ENCODE data around the gene PRPF40B.

Gene PRPF40B

GRCh38 chr12:49647827-49648711 is 24.7 kb downstream of the PRPF40B start:
- Histone ChIP-seq H3K36me3 (ENCODE audit: control insufficient read depth, insufficient read depth, low read length) (peaks cover 21% of the 10 kb centered on the region), H3K27me3 (ENCODE audit: insufficient read depth, low read length, poor library complexity) (no peaks in the 10 kb centered on the region), H2AK5ac (ENCODE audit: low read length) (no peak overlapping the region), H3K18ac (ENCODE audit: low read length) (no peak overlapping the region), H3K4me1 (ENCODE audit: control insufficient read depth, low read depth, low read length) (no peaks in the 10 kb centered on the region), H4K5ac (ENCODE audit: low read length) (no peak overlapping the region), H3K56ac (ENCODE audit: low read length) (peak overlapping the region; percentile 64), H2BK15ac (replicated peaks; ENCODE audit: low read depth) (no peak overlapping the region), H2BK120ac (ENCODE audit: low read depth, low read length) (no peak overlapping the region), H3K4ac (ENCODE audit: low read depth, low read length) (no peak overlapping the region), H3K27ac (ENCODE audit: low read depth, low read length) (no peak overlapping the region), H3K4me3 (ENCODE audit: low read length) (no peak overlapping the region), H3K9ac (ENCODE audit: low read length) (no peak overlapping the region), H3K23ac (ENCODE audit: low read length) (no peak overlapping the region), H4K8ac (ENCODE audit: low read depth, low read length) (no peak overlapping the region), H3K79me1 (ENCODE audit: low read length) (no peaks in the 10 kb centered on the region), H3K79me2 (ENCODE audit: control insufficient read depth, insufficient read depth, low read length) (no peaks in the 10 kb centered on the region), H2BK5ac (ENCODE audit: low read length) (no peak overlapping the region), H3K4me2 (ENCODE audit: low read length) (no peak overlapping the region)
- no peak for DNase-seq
- WGBS (ENCODE audit: extremely low coverage, insufficient coverage, low lambda C conversion rate), result no CpG with 5 or more reads among the region's 15 CpGs

DNA sequence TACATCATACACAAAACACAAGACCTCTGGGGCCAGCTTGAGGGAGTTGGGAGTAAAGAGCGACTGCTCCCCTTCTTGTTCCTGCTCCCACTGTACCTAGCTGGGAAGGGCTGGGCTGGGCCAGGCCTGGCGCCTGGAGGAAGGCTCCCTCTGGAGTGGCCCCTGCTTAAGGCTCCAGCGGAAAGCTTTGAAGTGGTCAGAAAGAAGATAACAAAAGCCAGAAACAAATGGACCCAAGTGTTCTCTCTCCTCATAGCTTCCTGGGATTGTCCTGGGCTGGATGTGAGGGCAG is 25.3 kb downstream of the PRPF40B start:
- Histone ChIP-seq H3K9ac (ENCODE audit: low read length) (no peak overlapping the region), H3K27me3 (ENCODE audit: insufficient read depth, low read length, poor library complexity) (no peaks in the 10 kb centered on the region), H3K4me1 (ENCODE audit: control insufficient read depth, low read depth, low read length) (no peaks in the 10 kb centered on the region), H3K4ac (ENCODE audit: low read depth, low read length) (no peak overlapping the region), H3K27ac (ENCODE audit: low read depth, low read length) (no peak overlapping the region), H3K56ac (ENCODE audit: low read length) (no peak overlapping the region), H3K4me3 (ENCODE audit: low read length) (no peak overlapping the region), H2BK5ac (ENCODE audit: low read length) (no peak overlapping the region), H4K8ac (ENCODE audit: low read depth, low read length) (no peak overlapping the region), H4K5ac (ENCODE audit: low read length) (no peak overlapping the region), H2BK120ac (ENCODE audit: low read depth, low read length) (no peak overlapping the region), H3K23ac (ENCODE audit: low read length) (no peak overlapping the region), H2BK15ac (replicated peaks; ENCODE audit: low read depth) (no peak overlapping the region), H3K79me1 (ENCODE audit: low read length) (no peaks in the 10 kb centered on the region), H3K36me3 (ENCODE audit: control insufficient read depth, insufficient read depth, low read length) (peaks cover 22% of the 10 kb centered on the region), H3K18ac (ENCODE audit: low read length) (no peak overlapping the region), H3K79me2 (ENCODE audit: control insufficient read depth, insufficient read depth, low read length) (no peaks in the 10 kb centered on the region), H2AK5ac (ENCODE audit: low read length) (no peak overlapping the region), H3K4me2 (ENCODE audit: low read length) (no peak overlapping the region)
- no CpG with 5 or more reads among the region's 3 CpGs for WGBS (ENCODE audit: extremely low coverage, insufficient coverage, low lambda C conversion rate)
- DNase-seq, result no peak

DNA sequence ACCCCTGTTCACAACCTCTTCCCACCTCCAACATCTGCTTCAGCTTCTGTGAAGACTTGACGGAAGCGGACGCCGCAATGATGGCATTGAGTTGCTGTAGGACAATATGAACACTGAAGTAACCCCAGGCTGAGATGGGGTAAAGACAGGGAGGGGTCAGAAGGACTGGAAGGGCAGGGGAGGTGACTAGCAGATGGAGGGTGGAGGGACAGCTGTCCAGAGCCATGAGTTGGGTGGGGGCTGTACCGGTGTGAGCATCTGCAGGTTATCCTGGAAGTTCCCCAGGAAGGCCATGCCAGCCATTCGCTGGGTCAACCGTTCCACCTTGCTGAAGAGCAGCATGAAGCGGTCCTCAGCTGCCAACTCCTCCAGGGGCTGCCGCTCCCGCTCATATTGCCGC is 26.1 kb downstream of the PRPF40B start:
- no CpG with 5 or more reads among the region's 11 CpGs for WGBS (ENCODE audit: extremely low coverage, insufficient coverage, low lambda C conversion rate)
- H3K4me2 ChIP-seq (ENCODE audit: low read length), result no peak overlapping the region
- no peak overlapping the region for H3K4me3 ChIP-seq (ENCODE audit: low read length)
- peaks cover 22% of the 10 kb centered on the region for H3K36me3 ChIP-seq (ENCODE audit: control insufficient read depth, insufficient read depth, low read length)
- H3K9ac ChIP-seq (ENCODE audit: low read length), result no peak overlapping the region
- H3K79me2 ChIP-seq (ENCODE audit: control insufficient read depth, insufficient read depth, low read length), result no peaks in the 10 kb centered on the region
- no peak overlapping the region for H2BK120ac ChIP-seq (ENCODE audit: low read depth, low read length)
- no peak overlapping the region for H3K27ac ChIP-seq (ENCODE audit: low read depth, low read length)
- no peak overlapping the region for H4K5ac ChIP-seq (ENCODE audit: low read length)
- no peaks in the 10 kb centered on the region for H3K79me1 ChIP-seq (ENCODE audit: low read length)
- H3K4me1 ChIP-seq (ENCODE audit: control insufficient read depth, low read depth, low read length), result no peaks in the 10 kb centered on the region
- no peak overlapping the region for H3K56ac ChIP-seq (ENCODE audit: low read length)
- no peak for DNase-seq
- no peaks in the 10 kb centered on the region for H3K27me3 ChIP-seq (ENCODE audit: insufficient read depth, low read length, poor library complexity)
- H2BK15ac ChIP-seq (replicated peaks; ENCODE audit: low read depth), result no peak overlapping the region
- no peak overlapping the region for H3K23ac ChIP-seq (ENCODE audit: low read length)
- H3K18ac ChIP-seq (ENCODE audit: low read length), result no peak overlapping the region
- no peak overlapping the region for H2AK5ac ChIP-seq (ENCODE audit: low read length)
- H4K8ac ChIP-seq (ENCODE audit: low read depth, low read length), result no peak overlapping the region
- no peak overlapping the region for H3K4ac ChIP-seq (ENCODE audit: low read depth, low read length)
- H2BK5ac ChIP-seq (ENCODE audit: low read length), result no peak overlapping the region

- no peak overlapping the region for H4K5ac ChIP-seq (ENCODE audit: low read length)
- H3K4ac ChIP-seq (ENCODE audit: low read depth, low read length), result no peak overlapping the region
- no peak overlapping the region for H2AK5ac ChIP-seq (ENCODE audit: low read length)
Measured at GRCh38 chr12:49649892-49650291, 26.5 kb downstream of the PRPF40B start.

DNA sequence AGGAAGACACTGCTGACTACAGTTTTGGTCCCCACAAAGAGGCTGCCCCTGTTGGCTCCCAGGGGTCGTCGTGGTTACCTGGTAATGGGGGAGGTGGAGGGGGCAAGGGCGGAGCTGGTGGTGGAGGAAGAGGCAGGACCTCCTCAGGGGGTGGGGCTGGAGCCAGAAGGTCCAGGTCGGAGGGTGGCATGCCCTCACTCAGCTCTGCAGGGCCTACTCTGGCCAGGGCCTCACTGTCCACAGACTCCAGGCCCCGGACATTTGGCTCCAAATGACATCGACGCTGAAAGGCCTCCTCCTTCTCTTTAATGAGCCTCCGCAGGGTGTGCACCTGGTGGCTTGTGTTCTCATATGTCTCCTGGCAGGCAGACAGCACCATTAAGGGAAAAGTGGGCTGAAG is 28.5 kb downstream of the PRPF40B start:
- H3K79me1 ChIP-seq (ENCODE audit: low read length), result no peaks in the 10 kb centered on the region
- no peak for DNase-seq
- no peak overlapping the region for H2BK5ac ChIP-seq (ENCODE audit: low read length)
- no peak overlapping the region for H3K56ac ChIP-seq (ENCODE audit: low read length)
- no peak overlapping the region for H3K4me2 ChIP-seq (ENCODE audit: low read length)
- H3K27ac ChIP-seq (ENCODE audit: low read depth, low read length), result no peak overlapping the region
- H2AK5ac ChIP-seq (ENCODE audit: low read length), result no peak overlapping the region
- H3K4me3 ChIP-seq (ENCODE audit: low read length), result no peak overlapping the region
- no peak overlapping the region for H2BK120ac ChIP-seq (ENCODE audit: low read depth, low read length)
- H3K4me1 ChIP-seq (ENCODE audit: control insufficient read depth, low read depth, low read length), result no peaks in the 10 kb centered on the region
- H3K4ac ChIP-seq (ENCODE audit: low read depth, low read length), result no peak overlapping the region
- no peak overlapping the region for H4K8ac ChIP-seq (ENCODE audit: low read depth, low read length)
- H4K5ac ChIP-seq (ENCODE audit: low read length), result no peak overlapping the region
- no CpG with 5 or more reads among the region's 8 CpGs for WGBS (ENCODE audit: extremely low coverage, insufficient coverage, low lambda C conversion rate)
- no peak overlapping the region for H3K23ac ChIP-seq (ENCODE audit: low read length)
- H3K27me3 ChIP-seq (ENCODE audit: insufficient read depth, low read length, poor library complexity), result no peaks in the 10 kb centered on the region
- no peak overlapping the region for H3K18ac ChIP-seq (ENCODE audit: low read length)
- H3K36me3 ChIP-seq (ENCODE audit: control insufficient read depth, insufficient read depth, low read length), result peaks cover 18% of the 10 kb centered on the region
- no peaks in the 10 kb centered on the region for H3K79me2 ChIP-seq (ENCODE audit: control insufficient read depth, insufficient read depth, low read length)
- H2BK15ac ChIP-seq (replicated peaks; ENCODE audit: low read depth), result no peak overlapping the region
- H3K9ac ChIP-seq (ENCODE audit: low read length), result no peak overlapping the region

More at GRCh38 chr12:49649892-49650291, 26.5 kb downstream of the PRPF40B start:
- Histone ChIP-seq H3K79me2 (ENCODE audit: control insufficient read depth, insufficient read depth, low read length) (no peaks in the 10 kb centered on the region), H2BK120ac (ENCODE audit: low read depth, low read length) (no peak overlapping the region), H3K27ac (ENCODE audit: low read depth, low read length) (no peak overlapping the region), H3K18ac (ENCODE audit: low read length) (no peak overlapping the region), H3K36me3 (ENCODE audit: control insufficient read depth, insufficient read depth, low read length) (peaks cover 22% of the 10 kb centered on the region), H2BK5ac (ENCODE audit: low read length) (no peak overlapping the region), H3K23ac (ENCODE audit: low read length) (no peak overlapping the region), H3K79me1 (ENCODE audit: low read length) (no peaks in the 10 kb centered on the region), H3K9ac (ENCODE audit: low read length) (no peak overlapping the region), H3K27me3 (ENCODE audit: insufficient read depth, low read length, poor library complexity) (no peaks in the 10 kb centered on the region), H2BK15ac (replicated peaks; ENCODE audit: low read depth) (no peak overlapping the region), H3K56ac (ENCODE audit: low read length) (no peak overlapping the region), H4K8ac (ENCODE audit: low read depth, low read length) (no peak overlapping the region), H3K4me1 (ENCODE audit: control insufficient read depth, low read depth, low read length) (no peaks in the 10 kb centered on the region), H3K4me3 (ENCODE audit: low read length) (no peak overlapping the region), H3K4me2 (ENCODE audit: low read length) (no peak overlapping the region)
- no CpG with 5 or more reads among the region's 5 CpGs for WGBS (ENCODE audit: extremely low coverage, insufficient coverage, low lambda C conversion rate)
- no peak for DNase-seq

Measured in mesendoderm (in vitro differentiated cells).